Daoy (cell line): Measurements from ENCODE around the gene ELAC2. TPM values are rescaled to one million over a fixed set of nuclear protein-coding genes. Genes with fewer than 3 reads are reported as not detected.

Experiments
- DNase-seq: peaks from one replicate; pipeline ENCODE4 v3.0.0-alpha.2; 2015; ENCODE audit warnings: low read depth
- total RNA-seq: library from RNA; depleted of rRNA; stranded (reverse); fragments of >200 nt; shearing (Covaris generic); gene quantifications from 2 replicates; pipeline ENCODE4 v1.2.3, GENCODE V29; 2014; rRNA removed

Gene ELAC2
- total RNA-seq, 1 experiment from 2014 or later: 125 TPM

DNA sequence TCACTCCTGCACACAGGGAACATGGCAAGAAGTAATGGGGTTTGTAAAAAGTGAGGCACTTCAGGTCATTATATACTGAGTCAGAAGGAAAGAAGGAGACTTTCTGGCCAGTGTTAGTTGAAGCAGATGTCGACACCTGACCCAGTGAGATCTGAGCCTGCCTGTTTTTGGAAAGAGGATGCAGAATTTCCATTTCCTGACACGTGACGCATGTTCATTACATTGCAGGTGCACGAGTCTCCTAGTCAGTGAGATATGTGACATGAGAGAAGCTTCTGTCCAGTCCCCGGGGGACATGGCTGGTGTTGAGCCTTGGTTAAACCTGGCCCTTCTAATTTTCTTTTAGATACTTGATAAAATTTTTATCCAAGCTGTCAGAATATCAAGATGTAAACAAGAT lies 62.3 kb downstream of the ELAC2 start:
- DNase-seq: no peak

GRCh38 chr17:12953156-12953555 lies 64.7 kb downstream of the ELAC2 start:
- DNase-seq: no peak

- no peak for DNase-seq
Measured at GRCh38 chr17:12952012-12952411, 65.8 kb downstream of the ELAC2 start.

DNA sequence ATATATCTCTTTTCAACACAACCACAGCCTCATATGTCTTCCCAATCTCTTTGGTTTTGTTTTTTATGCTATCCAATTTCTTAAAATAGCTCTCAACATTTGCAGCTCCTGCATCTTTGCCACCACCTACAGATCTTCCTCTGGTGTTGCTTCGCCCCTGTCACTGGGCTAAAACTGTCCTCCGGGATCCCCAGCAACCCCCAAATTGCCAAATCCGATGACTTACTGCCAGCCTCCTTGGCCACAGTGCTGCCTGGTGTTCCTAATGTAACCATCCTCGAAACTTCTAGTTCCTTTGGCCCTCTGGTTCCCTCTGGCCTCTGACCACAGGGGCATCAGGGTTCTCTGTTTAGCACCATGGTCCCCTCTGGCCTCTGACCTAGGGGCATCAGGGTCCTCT lies 70.8 kb downstream of the ELAC2 start:
- no peak for DNase-seq

Other genes with a start within 250 kb of the ELAC2 start
- 4.6 and 5.7 TPM in 2 replicates for gene ARHGAP44, start 228.5 kb downstream of the ELAC2 start, total RNA-seq